Kidney capillary endothelial cell (primary cell): Measurements from ENCODE around the gene OSGIN1.

Experiments used
- DNase-seq: peaks from one replicate; pipeline ENCODE4 v3.0.0-alpha.2; 2018; ENCODE audit warnings: low spot score

Gene OSGIN1

GRCh38 chr16:83925957-83926725 is 26.9 kb upstream of the OSGIN1 start:
- no peak for DNase-seq

GRCh38 chr16:83926726-83927397 is 26.2 kb upstream of the OSGIN1 start:
- DNase-seq: peak; percentile 70

- DNase-seq: no peak
These were observed 24.5 kb upstream of the OSGIN1 start for GRCh38 chr16:83928341-83929055.

- no peak for DNase-seq
These were observed 23.1 kb upstream of the OSGIN1 start for GRCh38 chr16:83929811-83930555.

GRCh38 chr16:83930730-83931500 is 22.1 kb upstream of the OSGIN1 start:
- no peak for DNase-seq

GRCh38 chr16:83931556-83931955 is 21.5 kb upstream of the OSGIN1 start:
- DNase-seq: no peak

GRCh38 chr16:83932304-83932703 is 20.7 kb upstream of the OSGIN1 start:
- no peak for DNase-seq

GRCh38 chr16:83932955-83933673 is 19.9 kb upstream of the OSGIN1 start:
- no peak for DNase-seq

GRCh38 chr16:83933885-83934683 is 19.0 kb upstream of the OSGIN1 start:
- no peak for DNase-seq

GRCh38 chr16:83934684-83934977 is 18.4 kb upstream of the OSGIN1 start:
- no peak for DNase-seq

GRCh38 chr16:83935005-83935857 is 17.8 kb upstream of the OSGIN1 start:
- no peak for DNase-seq

GRCh38 chr16:83935858-83936255 is 17.2 kb upstream of the OSGIN1 start:
- no peak for DNase-seq

GRCh38 chr16:83936581-83937165 is 16.4 kb upstream of the OSGIN1 start:
- DNase-seq: no peak

- DNase-seq: no peak
These were observed 15.8 kb upstream of the OSGIN1 start for GRCh38 chr16:83937267-83937666.

- DNase-seq: no peak
These were observed 14.8 kb upstream of the OSGIN1 start for GRCh38 chr16:83937922-83938885.

GRCh38 chr16:83939266-83939855 is 13.7 kb upstream of the OSGIN1 start:
- peak; percentile 22 for DNase-seq

GRCh38 chr16:83940119-83940518 is 12.9 kb upstream of the OSGIN1 start:
- no peak for DNase-seq
